ENCODE results near the gene TEAD1. TPM values are rescaled to one million over a fixed set of nuclear protein-coding genes. Genes with fewer than 3 reads are reported as not detected.

TEAD1 gene
- polyA plus RNA-seq, 1 donor from 2014 or later: 12.2 TPM

DNA sequence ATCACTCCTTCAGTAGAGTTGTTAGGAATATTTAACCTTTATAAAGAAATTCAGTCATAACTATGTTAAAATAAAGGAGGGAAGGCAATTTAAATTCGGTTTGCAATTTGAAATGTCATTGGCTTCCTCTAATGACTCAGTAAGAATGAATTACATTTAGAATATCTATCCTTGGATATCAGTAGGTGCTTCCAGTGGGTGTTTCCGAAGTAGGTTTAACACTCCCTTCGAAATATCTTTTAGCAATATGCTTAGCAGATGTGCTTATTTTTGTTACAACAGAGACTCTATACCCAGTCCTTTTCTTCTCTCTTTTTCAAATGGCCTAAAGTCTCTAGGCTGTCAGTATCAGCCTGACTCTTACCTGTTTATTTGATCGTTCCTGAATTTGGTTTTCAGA, 231.2 kb downstream of the TEAD1 start:
- H3K4me2 ChIP-seq (ENCODE audit: low read length): no peak overlapping the region
- no peaks in the 10 kb centered on the region for H3F3A ChIP-seq (ENCODE audit: insufficient read depth, low read length, poor library complexity, severe bottlenecking)
- TF ChIP-seq TAF1 (IDR thresholded peaks at IDR 0.05; ENCODE audit: low read depth): no peak
- TF ChIP-seq REST (IDR thresholded peaks at IDR 0.05; ENCODE audit: borderline replicate concordance): no peak
- TF ChIP-seq MXI1 (conservative IDR thresholded peaks at IDR 0.05; ENCODE audit: poor library complexity, severe bottlenecking): no peak
- TF ChIP-seq RAD21 (conservative IDR thresholded peaks at IDR 0.05): no peak
- TF ChIP-seq CTCF (IDR thresholded peaks at IDR 0.05; ENCODE audit: poor library complexity, severe bottlenecking): no peak
- no peak for TF ChIP-seq EP300 (conservative IDR thresholded peaks at IDR 0.05; ENCODE audit: poor library complexity, severe bottlenecking)
- TF ChIP-seq EZH2 (IDR thresholded peaks at IDR 0.05; ENCODE audit: borderline replicate concordance, insufficient read depth, low read length, poor library complexity, severe bottlenecking): no peak
- TF ChIP-seq POLR2AphosphoS5 (IDR thresholded peaks at IDR 0.05): no peak
- no peak for TF ChIP-seq SMC3 (conservative IDR thresholded peaks at IDR 0.05; ENCODE audit: poor library complexity)
- H3K27ac ChIP-seq (ENCODE audit: low read length): no peak overlapping the region
- H3K4me3 ChIP-seq (ENCODE audit: low read length): no peak overlapping the region
- H3K27me3 ChIP-seq (ENCODE audit: insufficient read depth, low read depth, low read length): no peaks in the 10 kb centered on the region
- no peaks in the 10 kb centered on the region for H3K9me2 ChIP-seq (ENCODE audit: insufficient read depth, low read length)
- H3K9ac ChIP-seq (ENCODE audit: low read length): no peak overlapping the region
- no peaks in the 10 kb centered on the region for H3K79me2 ChIP-seq (replicated peaks; ENCODE audit: insufficient read depth, low read length)
- H2AFZ ChIP-seq (ENCODE audit: low read depth, low read length): no peak overlapping the region
- H3K9me3 ChIP-seq (ENCODE audit: low read length): no peaks in the 10 kb centered on the region
- no peaks in the 10 kb centered on the region for H4K20me1 ChIP-seq (ENCODE audit: insufficient read depth)
- H3K36me3 ChIP-seq (ENCODE audit: insufficient read depth, low read length): peaks cover 10% of the 10 kb centered on the region

DNA sequence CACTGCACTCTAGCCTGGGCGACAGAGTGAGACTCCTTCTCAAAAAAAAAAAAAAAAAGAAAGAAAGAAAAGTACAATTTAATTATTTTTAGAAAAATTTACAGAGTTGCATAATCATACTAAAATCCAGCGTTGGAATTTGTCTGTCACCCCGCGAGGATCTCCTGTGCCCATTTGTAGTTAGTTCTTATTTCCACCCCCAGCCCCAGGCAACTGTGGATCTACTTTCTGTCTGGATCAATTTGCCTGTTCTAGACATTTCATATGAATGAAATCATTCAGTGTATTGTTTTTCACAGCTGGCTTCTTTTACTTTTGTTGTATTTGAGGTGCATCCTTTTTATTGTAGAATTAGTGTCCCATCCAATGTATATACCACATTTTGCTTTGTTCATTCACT, 232.3 kb downstream of the TEAD1 start:
- H3K9ac ChIP-seq (ENCODE audit: low read length): no peak overlapping the region
- H3K9me3 ChIP-seq (ENCODE audit: low read length): no peaks in the 10 kb centered on the region
- no peak overlapping the region for H3K4me2 ChIP-seq (ENCODE audit: low read length)
- H3K27me3 ChIP-seq (ENCODE audit: insufficient read depth, low read depth, low read length): no peaks in the 10 kb centered on the region
- no peaks in the 10 kb centered on the region for H4K20me1 ChIP-seq (ENCODE audit: insufficient read depth)
- no peaks in the 10 kb centered on the region for H3K79me2 ChIP-seq (replicated peaks; ENCODE audit: insufficient read depth, low read length)
- H3K4me3 ChIP-seq (ENCODE audit: low read length): no peak overlapping the region
- TF ChIP-seq REST (IDR thresholded peaks at IDR 0.05; ENCODE audit: borderline replicate concordance) (no peak), SMC3 (conservative IDR thresholded peaks at IDR 0.05; ENCODE audit: poor library complexity) (no peak), EP300 (conservative IDR thresholded peaks at IDR 0.05; ENCODE audit: poor library complexity, severe bottlenecking) (no peak), MXI1 (conservative IDR thresholded peaks at IDR 0.05; ENCODE audit: poor library complexity, severe bottlenecking) (no peak), EZH2 (IDR thresholded peaks at IDR 0.05; ENCODE audit: borderline replicate concordance, insufficient read depth, low read length, poor library complexity, severe bottlenecking) (no peak), TAF1 (IDR thresholded peaks at IDR 0.05; ENCODE audit: low read depth) (no peak), CTCF (IDR thresholded peaks at IDR 0.05; ENCODE audit: poor library complexity, severe bottlenecking) (no peak), POLR2AphosphoS5 (IDR thresholded peaks at IDR 0.05) (no peak)
- H3F3A ChIP-seq (ENCODE audit: insufficient read depth, low read length, poor library complexity, severe bottlenecking): no peaks in the 10 kb centered on the region
- H3K27ac ChIP-seq (ENCODE audit: low read length): no peak overlapping the region
- no peak overlapping the region for H2AFZ ChIP-seq (ENCODE audit: low read depth, low read length)
- H3K9me2 ChIP-seq (ENCODE audit: insufficient read depth, low read length): no peaks in the 10 kb centered on the region
- H3K36me3 ChIP-seq (ENCODE audit: insufficient read depth, low read length): peaks cover 10% of the 10 kb centered on the region

All from neural cell (in vitro differentiated cells).